ENCODE results near the gene CDH12. TPM values are rescaled to one million over a fixed set of nuclear protein-coding genes. Genes with fewer than 3 reads are reported as not detected.
"Not testable (repeated sequence)": the region's sequence is repeated elsewhere in the genome, so short reads cannot be mapped to it uniquely, and the experiment has no call there.

Gene CDH12
- total RNA-seq, 2 donors from 2014 or later, result not detected

GRCh38 chr5:22139662-22140300 is 713.4 kb downstream of the CDH12 start:
- H3K36me3 ChIP-seq; H3K9me3 ChIP-seq; H3K4me1 ChIP-seq; H3K4me3 ChIP-seq; DNase-seq (ENCODE audit: low spot score); H3K27me3 ChIP-seq; H3K27ac ChIP-seq: not testable (repeated sequence)

GRCh38 chr5:22111320-22111719 is 741.8 kb downstream of the CDH12 start:
- no peak for TF ChIP-seq CTCF (IDR thresholded peaks at IDR 0.05)

GRCh38 chr5:22109315-22109714 is 743.8 kb downstream of the CDH12 start:
- Histone ChIP-seq H3K36me3 (no peaks in the 10 kb centered on the region), H3K27ac (no peak overlapping the region), H3K27me3 (no peaks in the 10 kb centered on the region), H3K4me1 (no peaks in the 10 kb centered on the region), H3K9me3 (no peaks in the 10 kb centered on the region), H3K4me3 (no peak overlapping the region)
- no peak for DNase-seq (ENCODE audit: low spot score)
- TF ChIP-seq CTCF (IDR thresholded peaks at IDR 0.05), result no peak

More at GRCh38 chr5:22111320-22111719, 741.8 kb downstream of the CDH12 start:
- H3K27ac ChIP-seq, result no peak overlapping the region
- H3K36me3 ChIP-seq, result no peaks in the 10 kb centered on the region
- no peaks in the 10 kb centered on the region for H3K27me3 ChIP-seq
- no peak for DNase-seq (ENCODE audit: low spot score)
- H3K9me3 ChIP-seq, result no peaks in the 10 kb centered on the region
- H3K4me1 ChIP-seq, result no peaks in the 10 kb centered on the region
- no peak overlapping the region for H3K4me3 ChIP-seq

- Histone ChIP-seq H3K36me3 (no peaks in the 10 kb centered on the region), H3K4me1 (no peaks in the 10 kb centered on the region), H3K4me3 (no peak overlapping the region), H3K27me3 (no peaks in the 10 kb centered on the region), H3K27ac (no peak overlapping the region), H3K9me3 (no peaks in the 10 kb centered on the region)
- DNase-seq (ENCODE audit: low spot score), result no peak
- TF ChIP-seq CTCF (IDR thresholded peaks at IDR 0.05), result no peak
Measured at GRCh38 chr5:22108545-22108944, 744.6 kb downstream of the CDH12 start.

- Histone ChIP-seq H3K36me3 (no peaks in the 10 kb centered on the region), H3K4me1 (no peaks in the 10 kb centered on the region), H3K27ac (no peak overlapping the region), H3K9me3 (no peaks in the 10 kb centered on the region), H3K27me3 (no peaks in the 10 kb centered on the region), H3K4me3 (no peak overlapping the region)
- no peak for DNase-seq (ENCODE audit: low spot score)
- TF ChIP-seq CTCF (IDR thresholded peaks at IDR 0.05), result no peak
Measured at GRCh38 chr5:22102823-22103359, 750.3 kb downstream of the CDH12 start.

GRCh38 chr5:22088517-22088916 is 764.6 kb downstream of the CDH12 start:
- Histone ChIP-seq H3K9me3 (no peaks in the 10 kb centered on the region), H3K4me3 (no peak overlapping the region), H3K27me3 (no peaks in the 10 kb centered on the region), H3K27ac (no peak overlapping the region), H3K36me3 (no peaks in the 10 kb centered on the region), H3K4me1 (no peaks in the 10 kb centered on the region)
- no peak for DNase-seq (ENCODE audit: low spot score)
- no peak for TF ChIP-seq CTCF (IDR thresholded peaks at IDR 0.05)
